Measurements from ENCODE around the gene SND1.
A peak's percentile ranks its signal among the peaks of the same experiment; 100 is the strongest.

SND1 gene

GRCh38 chr7:127912901-127913300 is 260.9 kb downstream of the SND1 start:
- DNase-seq: no peak

DNA sequence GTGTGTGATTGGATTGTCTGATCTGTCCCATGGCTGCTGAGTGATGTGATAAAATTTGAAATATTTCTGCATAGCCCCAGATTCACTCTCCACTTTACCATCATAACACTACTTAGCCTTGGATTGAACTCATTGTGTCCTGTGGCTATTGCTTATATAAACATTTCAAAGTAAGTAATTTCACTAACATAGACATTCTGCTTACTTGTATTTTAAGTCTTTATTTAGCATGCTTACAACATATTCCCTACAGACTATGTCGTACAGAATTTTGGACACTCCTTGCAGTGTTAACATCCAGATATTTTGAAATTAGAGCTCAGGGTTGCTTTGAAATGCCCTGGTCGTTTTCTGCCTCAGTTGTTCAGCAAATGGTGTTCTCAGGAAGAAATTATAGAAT is 261.7 kb downstream of the SND1 start:
- DNase-seq: no peak

GRCh38 chr7:127914693-127915092 is 262.7 kb downstream of the SND1 start:
- no peak for DNase-seq

GRCh38 chr7:127916735-127917134 is 264.7 kb downstream of the SND1 start:
- no peak for DNase-seq

GRCh38 chr7:127918130-127918529 is 266.1 kb downstream of the SND1 start:
- DNase-seq: no peak

DNA sequence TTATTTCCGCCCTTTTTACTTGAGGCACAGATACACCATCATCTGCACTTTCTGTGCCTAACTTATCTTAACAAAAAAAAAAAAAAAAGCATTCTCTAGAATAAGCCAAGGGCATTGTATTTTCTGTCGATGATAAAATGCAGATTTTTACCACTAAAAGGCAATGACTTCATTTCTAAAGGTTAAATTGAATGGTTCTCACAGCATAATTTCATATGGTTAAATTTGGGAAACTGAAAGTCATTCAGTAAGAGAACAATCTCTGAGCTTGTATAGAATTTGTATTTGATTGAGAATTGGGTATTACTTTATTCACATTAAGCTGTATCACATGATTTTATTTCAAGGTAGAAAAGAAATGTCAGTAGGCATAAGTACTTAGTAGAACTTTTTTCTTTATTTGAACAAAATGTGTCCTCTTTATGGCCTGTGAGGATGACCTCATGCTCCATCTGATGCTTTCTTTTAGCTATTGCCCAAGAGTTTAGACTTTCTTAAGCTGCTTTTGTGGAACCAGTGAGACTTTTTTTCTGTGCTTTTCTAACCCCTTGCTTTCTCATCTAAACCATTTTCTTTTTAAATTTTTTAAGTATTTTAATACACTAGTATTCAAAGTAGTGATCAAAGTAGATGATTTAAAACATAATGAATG is 268.9 kb downstream of the SND1 start:
- no peak for DNase-seq

- no peak for DNase-seq
Observed at GRCh38 chr7:127922656-127923055, 270.7 kb downstream of the SND1 start.

GRCh38 chr7:127924874-127925273 is 272.9 kb downstream of the SND1 start:
- DNase-seq: no peak

DNA sequence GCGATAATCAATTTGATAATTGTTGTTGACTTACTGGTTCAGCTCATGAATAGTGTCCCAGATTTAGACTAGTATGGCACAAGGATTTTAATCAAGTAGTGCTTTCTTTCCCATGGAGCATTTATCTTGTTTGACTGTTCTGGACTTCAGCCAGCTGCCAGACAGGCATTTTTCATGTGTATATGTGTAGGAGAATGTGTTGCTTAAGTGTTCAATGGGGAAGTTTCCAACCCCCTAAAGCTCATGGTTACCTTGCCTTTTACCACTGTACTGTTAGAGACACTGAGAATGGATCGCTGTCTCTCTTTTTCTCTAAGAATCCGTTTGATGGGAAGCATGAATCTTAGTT is 275.3 kb downstream of the SND1 start:
- peak; percentile 17 for DNase-seq

- no peak for DNase-seq
Observed at GRCh38 chr7:127928222-127928621, 276.2 kb downstream of the SND1 start.

- no peak for DNase-seq
Observed at GRCh38 chr7:127928852-127929251, 276.9 kb downstream of the SND1 start.

DNA sequence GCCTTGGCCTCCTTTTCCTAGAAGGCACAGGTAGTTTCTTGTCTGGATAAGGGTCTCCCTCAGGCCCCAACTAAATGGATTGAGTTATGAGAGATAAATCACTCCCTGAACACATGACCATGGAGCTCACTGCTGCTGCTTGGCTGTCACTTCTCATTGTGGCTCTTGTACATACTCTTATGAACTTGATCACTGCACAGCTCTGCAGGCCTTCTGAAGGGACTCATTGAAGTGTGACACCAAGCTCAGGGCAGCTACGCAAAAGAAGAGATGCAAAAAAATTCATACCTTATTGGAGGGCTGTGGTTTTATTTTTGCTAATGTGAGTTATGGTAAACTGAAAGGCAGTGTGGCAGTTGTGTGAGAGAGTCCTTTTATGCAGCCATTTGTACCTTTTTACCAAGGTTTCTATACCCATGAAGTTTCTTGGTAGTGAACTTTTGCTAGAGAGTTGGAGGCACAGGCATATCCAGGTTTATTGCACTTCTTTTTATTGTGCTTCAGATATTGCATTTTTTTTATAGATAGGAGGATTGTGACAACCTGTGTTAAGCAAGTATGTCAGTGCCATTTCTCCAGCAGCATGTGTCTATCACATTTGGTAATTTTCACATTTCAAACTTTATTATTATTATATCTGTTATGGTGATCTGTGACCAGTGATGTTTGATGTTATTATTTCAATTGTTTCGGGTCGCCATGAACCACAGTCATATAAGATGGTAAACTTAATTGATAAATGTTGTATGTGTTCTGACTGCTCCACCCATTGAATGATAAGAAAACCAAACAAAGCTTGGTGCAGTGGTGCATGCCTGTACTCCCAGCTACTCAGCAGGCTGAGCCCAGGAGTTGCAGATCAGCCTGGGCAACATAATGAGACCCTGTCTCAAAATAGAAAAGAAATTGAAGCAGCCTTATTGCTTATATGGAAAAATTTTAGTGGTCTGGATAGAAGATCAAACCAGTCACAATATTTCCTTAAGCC is 278.6 kb downstream of the SND1 start:
- peak; percentile 26 for DNase-seq

- no peak for DNase-seq
Observed at GRCh38 chr7:127932076-127932475, 280.1 kb downstream of the SND1 start.

GRCh38 chr7:127932496-127932895 is 280.5 kb downstream of the SND1 start:
- no peak for DNase-seq

DNA sequence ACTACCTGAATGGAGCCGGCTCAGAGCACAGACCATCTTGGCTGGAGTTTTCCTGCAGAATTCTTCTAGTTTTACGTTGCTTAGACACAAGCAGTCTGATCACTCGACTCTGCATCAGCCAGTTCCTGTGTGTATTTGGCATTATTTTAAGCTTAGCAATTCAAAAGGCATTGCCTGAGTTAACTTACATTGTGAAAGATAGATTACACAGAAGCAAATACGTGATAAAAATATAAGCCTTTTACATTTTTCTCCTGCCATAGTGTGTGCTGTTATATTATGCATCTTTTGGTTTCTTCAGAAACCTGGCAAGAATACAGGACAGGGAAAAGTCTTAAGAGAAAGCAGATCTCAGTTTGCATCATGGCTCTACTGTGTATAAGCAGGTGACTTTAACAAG is 281.2 kb downstream of the SND1 start:
- DNase-seq: no peak

DNA sequence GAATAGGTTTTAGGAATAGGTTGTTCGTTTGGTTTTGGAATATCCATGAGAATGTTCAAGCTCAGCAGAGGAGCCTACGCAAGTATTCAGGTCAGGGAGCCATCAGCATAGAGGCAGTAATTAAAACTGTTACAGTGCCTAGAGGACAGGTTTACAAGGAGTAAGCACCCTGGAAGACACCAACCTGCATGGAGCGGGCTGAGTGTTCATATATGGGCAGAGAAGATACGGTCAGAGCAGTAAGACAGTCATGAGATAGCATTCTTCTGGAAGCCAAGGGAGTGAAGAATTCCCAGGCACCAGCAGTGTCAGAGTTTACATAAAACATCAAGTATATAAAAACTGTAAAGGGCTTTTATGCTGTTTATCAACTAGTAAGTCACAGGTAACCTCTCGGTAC is 282.7 kb downstream of the SND1 start:
- DNase-seq: no peak

DNA sequence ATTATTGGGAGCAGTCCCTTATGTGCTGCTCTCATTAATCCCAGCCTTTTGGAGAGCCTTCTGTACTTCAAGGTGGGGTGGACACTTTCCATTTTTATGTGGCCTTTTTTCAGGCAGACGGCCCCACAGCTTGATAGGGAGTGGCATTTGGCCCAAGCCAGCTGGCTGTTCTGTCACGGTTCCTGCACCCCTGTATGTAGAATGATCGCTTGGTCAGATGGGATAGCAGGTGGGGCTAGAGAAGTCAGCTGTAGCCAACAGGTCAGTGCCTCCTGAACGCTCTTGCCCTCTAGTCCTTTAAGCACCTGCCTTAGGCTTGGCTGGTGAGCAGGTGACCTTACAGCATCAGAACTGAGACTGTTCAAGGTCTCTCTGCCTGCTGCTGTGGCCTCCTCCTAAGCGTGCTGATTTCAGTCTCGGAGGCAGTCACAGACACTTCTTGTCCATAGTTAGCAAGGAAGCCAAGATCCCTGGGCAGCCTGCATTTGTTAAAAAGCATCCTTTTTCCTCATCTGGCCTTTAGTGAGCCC is 283.9 kb downstream of the SND1 start:
- no peak for DNase-seq

DNA sequence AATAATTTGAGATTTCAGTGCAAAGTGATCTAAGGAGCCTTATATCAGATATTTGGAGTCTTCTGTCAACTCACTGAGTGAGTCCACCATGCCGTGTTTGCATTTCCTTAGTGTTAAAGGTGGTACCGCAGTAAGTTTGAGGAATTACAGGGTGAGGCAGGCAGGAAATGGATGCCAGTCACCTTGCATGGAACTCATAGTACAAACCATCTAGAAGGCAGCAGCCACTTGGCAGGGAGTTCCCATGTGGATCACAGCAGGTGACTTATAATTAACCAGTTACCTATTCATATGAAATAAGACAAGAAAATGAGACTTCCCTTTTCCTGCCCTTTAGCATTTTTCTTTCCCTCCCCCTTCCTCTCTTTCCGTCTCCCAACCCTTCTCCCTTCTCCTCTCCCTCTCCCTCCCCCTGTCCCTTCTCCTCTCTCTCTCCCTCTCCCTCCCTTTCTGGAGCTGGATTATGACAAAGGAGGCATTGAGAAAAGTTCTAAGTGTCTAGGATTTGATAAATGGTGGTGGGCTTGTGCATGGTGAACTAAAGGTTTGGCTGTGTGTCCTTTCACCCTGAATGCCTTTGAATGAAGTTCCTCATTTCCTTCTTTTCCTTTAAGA is 285.2 kb downstream of the SND1 start:
- DNase-seq: no peak

GRCh38 chr7:127938588-127938987 is 286.6 kb downstream of the SND1 start:
- no peak for DNase-seq

DNA sequence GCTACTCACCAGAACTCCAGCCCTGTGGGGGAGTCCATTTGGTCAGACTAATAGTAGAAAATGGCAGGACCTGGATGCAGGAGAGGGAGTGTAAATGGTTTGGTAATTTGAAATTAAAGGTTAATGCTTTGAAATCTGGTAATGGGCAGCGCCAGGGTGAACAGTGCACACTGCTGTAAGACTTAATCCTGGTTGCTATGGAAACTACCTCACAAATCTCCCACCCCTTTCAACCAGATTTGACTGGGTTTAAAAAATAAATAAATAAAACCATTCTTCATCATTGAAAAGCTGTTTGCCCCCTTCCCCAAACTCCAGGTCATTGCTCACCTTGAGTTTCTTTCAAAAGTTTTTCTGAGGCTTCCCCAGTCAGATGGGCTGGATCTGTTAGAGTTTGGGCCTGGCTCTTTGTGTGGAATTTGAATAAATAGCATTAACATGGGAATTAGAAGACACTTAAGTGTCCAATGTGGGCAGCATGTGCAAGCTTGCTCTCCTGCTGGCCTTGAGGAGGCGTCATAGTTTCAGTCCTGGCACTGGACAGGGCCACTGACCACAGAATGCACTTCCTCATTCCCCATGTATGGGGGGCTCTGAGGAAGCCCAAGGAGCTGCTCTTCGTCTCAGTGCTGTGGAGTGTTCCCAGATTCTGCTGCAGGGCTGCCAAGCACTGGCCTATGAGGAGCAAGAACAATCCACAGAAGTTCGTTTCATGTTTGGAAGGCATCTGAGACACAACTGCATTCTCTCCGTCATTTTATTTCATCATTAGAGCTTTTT is 288.6 kb downstream of the SND1 start:
- DNase-seq: peak; percentile 19

DNA sequence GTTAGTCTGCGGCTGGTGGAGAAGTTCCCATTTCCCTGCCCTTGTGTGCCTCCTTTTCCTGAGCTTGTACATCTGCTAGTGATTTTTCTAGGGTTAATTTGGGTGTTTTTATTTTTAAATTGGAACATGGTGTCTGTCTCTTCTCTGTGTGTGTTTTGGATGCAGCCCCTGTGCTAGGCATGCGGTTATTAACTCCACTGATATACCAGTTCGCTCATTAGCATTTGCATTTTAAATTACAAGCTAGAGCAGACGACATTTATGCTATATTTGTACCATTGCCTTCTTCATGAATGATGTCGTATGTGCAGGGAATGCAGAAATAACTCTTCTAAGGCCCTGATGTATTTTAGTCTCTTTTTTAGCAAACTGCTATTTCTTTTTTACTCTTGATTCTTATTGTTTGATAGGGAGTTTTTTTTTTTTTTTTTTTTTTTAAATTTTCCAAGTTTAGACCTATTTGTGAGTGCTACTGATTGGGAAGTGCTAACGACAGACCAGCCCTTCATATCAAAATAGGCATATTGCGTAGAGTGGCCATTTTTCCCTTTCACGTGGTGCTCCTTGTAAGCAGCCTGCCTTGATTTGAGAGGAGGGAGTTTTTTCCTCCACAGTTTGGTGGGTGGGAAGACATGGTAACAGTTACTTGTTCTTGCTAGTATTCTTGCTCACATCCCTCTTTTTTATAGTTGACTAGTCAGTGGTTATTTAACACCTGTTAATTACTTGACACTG is 289.6 kb downstream of the SND1 start:
- no peak for DNase-seq
